ENCODE data around the gene HDAC10.
A peak's percentile ranks its signal among the peaks of the same experiment; 100 is the strongest.
"Not testable (repeated sequence)": the region's sequence is repeated elsewhere in the genome, so short reads cannot be mapped to it uniquely, and the experiment has no call there.

The HDAC10 gene

DNA sequence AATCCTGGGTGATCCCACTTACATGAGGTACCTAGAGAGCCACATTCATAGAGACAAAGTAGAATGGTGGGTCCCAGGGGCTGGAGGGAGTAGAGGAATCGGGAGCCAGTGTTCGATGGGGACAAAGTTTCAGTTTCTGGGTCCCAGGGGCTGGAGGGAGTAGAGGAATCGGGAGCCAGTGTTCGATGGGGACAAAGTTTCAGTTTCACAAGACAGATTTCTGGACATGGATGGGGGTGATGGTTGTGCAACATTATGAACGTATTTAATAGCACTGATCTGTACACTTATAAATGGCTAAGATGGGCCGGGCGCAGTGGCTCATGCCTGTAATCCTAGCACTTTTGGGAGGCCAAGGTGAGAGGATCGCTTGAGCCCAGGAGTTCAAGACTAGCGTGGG, 46.1 kb downstream of the HDAC10 start:
- not testable (repeated sequence) for H3K9me3 ChIP-seq (ENCODE audit: control insufficient read depth in 1 of 2, low read length in 2 of 2); H3K27ac ChIP-seq (ENCODE audit: low read length); H3K4me3 ChIP-seq (ENCODE audit: low read depth in 1 of 2, low read length in 2 of 2); H3K27me3 ChIP-seq (ENCODE audit: low read depth, low read length)
- Histone ChIP-seq H3K4me1 (ENCODE audit: control insufficient read depth in 1 of 2, insufficient read depth in 2 of 2, low read length in 2 of 2) (peaks cover 4 to 32% of the 10 kb centered on the region in 2 donors), H3K36me3 (ENCODE audit: control insufficient read depth in 1 of 2, insufficient read depth in 2 of 2, low read length in 2 of 2) (peaks cover 3 to 22% of the 10 kb centered on the region in 2 donors)

DNA sequence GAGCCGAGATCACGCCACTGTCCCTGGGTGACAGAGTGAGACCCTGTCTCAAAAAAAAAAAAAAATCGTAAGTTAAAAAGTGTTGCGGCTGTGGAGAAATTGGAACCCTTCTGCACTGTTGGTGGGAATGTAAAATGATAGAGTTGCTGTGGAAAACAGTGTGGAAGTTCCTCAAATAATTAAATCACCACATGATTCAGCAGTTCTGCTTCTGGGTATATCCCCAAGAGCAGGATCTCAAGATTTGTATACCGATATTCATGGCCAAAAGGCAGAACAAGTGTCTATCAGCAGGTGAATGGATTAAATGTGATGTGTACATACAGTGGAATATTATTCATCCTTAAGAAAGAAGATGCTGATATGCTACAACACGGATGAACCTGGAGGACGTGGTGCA, 46.5 kb downstream of the HDAC10 start:
- H3K4me1 ChIP-seq (ENCODE audit: control insufficient read depth in 1 of 2, insufficient read depth in 2 of 2, low read length in 2 of 2): peaks cover 4 to 32% of the 10 kb centered on the region in 2 donors
- no peak overlapping the region for H3K4me3 ChIP-seq (ENCODE audit: low read depth in 1 of 2, low read length in 2 of 2)
- no peaks in the 10 kb centered on the region for H3K9me3 ChIP-seq (ENCODE audit: control insufficient read depth in 1 of 2, low read length in 2 of 2)
- peaks cover 3 to 22% of the 10 kb centered on the region in 2 donors for H3K36me3 ChIP-seq (ENCODE audit: control insufficient read depth in 1 of 2, insufficient read depth in 2 of 2, low read length in 2 of 2)
- no peak overlapping the region for H3K27ac ChIP-seq (ENCODE audit: low read length)
- H3K27me3 ChIP-seq (ENCODE audit: low read depth, low read length): no peaks in the 10 kb centered on the region

DNA sequence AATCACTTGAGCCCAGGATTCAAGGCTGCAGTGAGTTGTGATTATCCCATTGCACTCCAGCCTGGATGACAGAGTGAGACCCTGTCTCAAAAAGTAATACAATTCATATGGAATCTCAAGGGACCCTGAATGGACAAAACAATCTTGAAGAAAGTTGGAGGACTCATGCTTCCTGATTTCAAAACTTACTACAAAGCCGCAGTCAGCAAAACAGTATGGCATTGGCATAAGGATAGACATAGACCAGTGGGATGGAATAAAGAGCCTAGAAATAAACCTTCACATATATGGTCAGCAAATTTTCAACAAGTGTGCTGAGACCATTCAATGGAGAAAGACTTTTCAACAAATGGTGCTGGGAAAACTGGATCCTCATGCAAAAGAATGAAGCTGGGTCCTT, 47.8 kb downstream of the HDAC10 start:
- Histone ChIP-seq H3K36me3 (ENCODE audit: control insufficient read depth in 1 of 2, insufficient read depth in 2 of 2, low read length in 2 of 2) (peaks cover under 1 to 17% of the 10 kb centered on the region in 2 donors), H3K27me3 (ENCODE audit: low read depth, low read length) (no peaks in the 10 kb centered on the region), H3K27ac (ENCODE audit: low read length) (no peak overlapping the region), H3K4me3 (ENCODE audit: low read depth in 1 of 2, low read length in 2 of 2) (no peak overlapping the region), H3K4me1 (ENCODE audit: control insufficient read depth in 1 of 2, insufficient read depth in 2 of 2, low read length in 2 of 2) (peaks cover 4 to 36% of the 10 kb centered on the region in 2 donors), H3K9me3 (ENCODE audit: control insufficient read depth in 1 of 2, low read length in 2 of 2) (no peaks in the 10 kb centered on the region)

- H3K27me3 ChIP-seq (ENCODE audit: low read depth, low read length): no peaks in the 10 kb centered on the region
- H3K9me3 ChIP-seq (ENCODE audit: control insufficient read depth in 1 of 2, low read length in 2 of 2): no peaks in the 10 kb centered on the region
- peak overlapping the region; percentile 53 to 82 for H3K4me3 ChIP-seq (ENCODE audit: low read depth in 1 of 2, low read length in 2 of 2)
- H3K4me1 ChIP-seq (ENCODE audit: control insufficient read depth in 1 of 2, insufficient read depth in 2 of 2, low read length in 2 of 2): peaks cover 4 to 36% of the 10 kb centered on the region in 2 donors
- peaks cover 0 to 19% of the 10 kb centered on the region in 2 donors for H3K36me3 ChIP-seq (ENCODE audit: control insufficient read depth in 1 of 2, insufficient read depth in 2 of 2, low read length in 2 of 2)
- no peak overlapping the region for H3K27ac ChIP-seq (ENCODE audit: low read length)
These were observed 48.9 kb downstream of the HDAC10 start for GRCh38 chr22:50202130-50202666.

- peaks cover 0 to 21% of the 10 kb centered on the region in 2 donors for H3K36me3 ChIP-seq (ENCODE audit: control insufficient read depth in 1 of 2, insufficient read depth in 2 of 2, low read length in 2 of 2)
- H3K27ac ChIP-seq (ENCODE audit: low read length): no peak overlapping the region
- peak overlapping the region; percentile 53 to 82 for H3K4me3 ChIP-seq (ENCODE audit: low read depth in 1 of 2, low read length in 2 of 2)
- H3K27me3 ChIP-seq (ENCODE audit: low read depth, low read length): no peaks in the 10 kb centered on the region
- H3K4me1 ChIP-seq (ENCODE audit: control insufficient read depth in 1 of 2, insufficient read depth in 2 of 2, low read length in 2 of 2): peaks cover 4 to 31% of the 10 kb centered on the region in 2 donors
- H3K9me3 ChIP-seq (ENCODE audit: control insufficient read depth in 1 of 2, low read length in 2 of 2): no peaks in the 10 kb centered on the region
These were observed 49.6 kb downstream of the HDAC10 start for GRCh38 chr22:50201191-50202129.

- Histone ChIP-seq H3K36me3 (ENCODE audit: control insufficient read depth in 1 of 2, insufficient read depth in 2 of 2, low read length in 2 of 2) (peaks cover 0 to 21% of the 10 kb centered on the region in 2 donors), H3K9me3 (ENCODE audit: control insufficient read depth in 1 of 2, low read length in 2 of 2) (no peaks in the 10 kb centered on the region), H3K4me1 (ENCODE audit: control insufficient read depth in 1 of 2, insufficient read depth in 2 of 2, low read length in 2 of 2) (peaks cover 4 to 27% of the 10 kb centered on the region in 2 donors), H3K27me3 (ENCODE audit: low read depth, low read length) (no peaks in the 10 kb centered on the region), H3K4me3 (ENCODE audit: low read depth in 1 of 2, low read length in 2 of 2) (peak within 1 kb of the TSS; percentile 53 to 82), H3K27ac (ENCODE audit: low read length) (no peak within 1 kb of the TSS)
These were observed 50.4 kb downstream of the HDAC10 start, which contains the start of gene SELENOO for GRCh38 chr22:50200461-50201190. Gene SELENOO (plus strand): TSS chr22:50201011. CDS start chr22:50201037, 26 bp downstream.

GRCh38 chr22:50199829-50200460, 51.1 kb downstream of the HDAC10 start:
- Histone ChIP-seq H3K9me3 (ENCODE audit: control insufficient read depth in 1 of 2, low read length in 2 of 2) (no peaks in the 10 kb centered on the region), H3K27ac (ENCODE audit: low read length) (no peak overlapping the region), H3K4me1 (ENCODE audit: control insufficient read depth in 1 of 2, insufficient read depth in 2 of 2, low read length in 2 of 2) (peaks cover 4 to 27% of the 10 kb centered on the region in 2 donors), H3K27me3 (ENCODE audit: low read depth, low read length) (no peaks in the 10 kb centered on the region), H3K36me3 (ENCODE audit: control insufficient read depth in 1 of 2, insufficient read depth in 2 of 2, low read length in 2 of 2) (peaks cover 0 to 24% of the 10 kb centered on the region in 2 donors), H3K4me3 (ENCODE audit: low read depth in 1 of 2, low read length in 2 of 2) (peak overlapping the region; percentile 50 to 82)

GRCh38 chr22:50199251-50199721, 51.8 kb downstream of the HDAC10 start:
- no peak overlapping the region for H3K27ac ChIP-seq (ENCODE audit: low read length)
- no peaks in the 10 kb centered on the region for H3K9me3 ChIP-seq (ENCODE audit: control insufficient read depth in 1 of 2, low read length in 2 of 2)
- peaks cover 3 to 30% of the 10 kb centered on the region in 2 donors for H3K36me3 ChIP-seq (ENCODE audit: control insufficient read depth in 1 of 2, insufficient read depth in 2 of 2, low read length in 2 of 2)
- H3K27me3 ChIP-seq (ENCODE audit: low read depth, low read length): no peaks in the 10 kb centered on the region
- peaks cover 4 to 27% of the 10 kb centered on the region in 2 donors for H3K4me1 ChIP-seq (ENCODE audit: control insufficient read depth in 1 of 2, insufficient read depth in 2 of 2, low read length in 2 of 2)
- peak overlapping the region in 1 of 2 donors; percentile 82 for H3K4me3 ChIP-seq (ENCODE audit: low read depth in 1 of 2, low read length in 2 of 2)

GRCh38 chr22:50198624-50199017, 52.4 kb downstream of the HDAC10 start:
- Histone ChIP-seq H3K4me1 (ENCODE audit: control insufficient read depth in 1 of 2, insufficient read depth in 2 of 2, low read length in 2 of 2) (peaks cover 4 to 27% of the 10 kb centered on the region in 2 donors), H3K4me3 (ENCODE audit: low read depth in 1 of 2, low read length in 2 of 2) (no peak overlapping the region), H3K9me3 (ENCODE audit: control insufficient read depth in 1 of 2, low read length in 2 of 2) (no peaks in the 10 kb centered on the region), H3K27me3 (ENCODE audit: low read depth, low read length) (no peaks in the 10 kb centered on the region), H3K27ac (ENCODE audit: low read length) (no peak overlapping the region), H3K36me3 (ENCODE audit: control insufficient read depth in 1 of 2, insufficient read depth in 2 of 2, low read length in 2 of 2) (peaks cover 3 to 31% of the 10 kb centered on the region in 2 donors)

DNA sequence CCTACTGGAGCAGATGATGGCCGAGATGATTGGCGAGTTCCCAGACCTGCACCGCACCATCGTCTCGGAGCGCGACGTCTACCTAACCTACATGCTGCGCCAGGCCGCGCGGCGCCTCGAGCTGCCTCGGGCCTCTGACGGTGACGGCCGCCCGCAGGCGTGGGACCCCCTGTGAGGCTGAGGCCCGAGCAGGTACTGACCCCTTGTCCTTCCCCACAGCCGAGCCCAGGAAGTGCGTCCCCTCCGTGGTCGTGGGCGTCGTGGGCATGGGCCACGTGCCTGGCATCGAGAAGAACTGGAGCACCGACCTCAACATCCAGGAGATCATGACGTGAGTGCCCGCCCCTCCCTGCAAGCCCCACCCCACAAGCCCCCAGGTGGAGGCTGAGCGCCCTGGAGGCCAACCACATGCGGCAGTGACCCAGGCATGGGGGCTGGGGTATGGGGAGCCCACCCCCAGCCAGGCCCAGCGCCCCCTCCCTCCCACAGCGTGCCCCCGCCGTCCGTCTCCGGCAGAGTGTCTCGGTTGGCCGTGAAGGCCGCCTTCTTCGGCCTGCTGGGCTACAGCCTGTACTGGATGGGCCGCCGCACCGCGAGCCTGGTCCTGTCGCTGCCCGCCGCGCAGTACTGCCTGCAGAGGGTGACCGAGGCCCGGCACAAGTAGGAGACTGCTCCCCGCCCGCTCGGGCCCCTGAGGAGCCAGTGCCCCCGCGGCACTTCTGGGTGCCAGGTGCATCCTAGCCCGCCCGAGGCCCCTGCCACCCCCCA, 53.0 kb downstream of the HDAC10 start:
- peaks cover 3 to 26% of the 10 kb centered on the region in 2 donors for H3K36me3 ChIP-seq (ENCODE audit: control insufficient read depth in 1 of 2, insufficient read depth in 2 of 2, low read length in 2 of 2)
- H3K4me1 ChIP-seq (ENCODE audit: control insufficient read depth in 1 of 2, insufficient read depth in 2 of 2, low read length in 2 of 2): peaks cover 4 to 27% of the 10 kb centered on the region in 2 donors
- no peak overlapping the region for H3K4me3 ChIP-seq (ENCODE audit: low read depth in 1 of 2, low read length in 2 of 2)
- H3K9me3 ChIP-seq (ENCODE audit: control insufficient read depth in 1 of 2, low read length in 2 of 2): no peaks in the 10 kb centered on the region
- no peaks in the 10 kb centered on the region for H3K27me3 ChIP-seq (ENCODE audit: low read depth, low read length)
- no peak overlapping the region for H3K27ac ChIP-seq (ENCODE audit: low read length)

Data from muscle layer of duodenum (tissue), 2 donors.